MM.1S (cell line): ENCODE measurements around the gene SNX5.

Experiments
- CTCF ChIP-seq: fragments of 300-600 bp; sonication (generic); IDR thresholded peaks from 2 replicates; pipeline ENCODE4 v1.5.1; 2016; ENCODE audit warnings: antibody characterized with exemption, low read length, mixed read lengths
- EZH2 ChIP-seq: fragments of 300-600 bp; sonication (generic); optimal IDR thresholded peaks from 2 replicates; pipeline ENCODE3; 2017; ENCODE audit warnings: low read depth, mild to moderate bottlenecking, antibody characterized with exemption, low read length, mixed read lengths

- TF ChIP-seq CTCF (no peak), EZH2 (no peak)
Observed at GRCh38 chr20:17893445-17893844, 75.1 kb downstream of the SNX5 start.
